Ovary (tissue), 3 donors: ENCODE measurements around the gene CMTM1.

ENCODE experiments used
- CTCF ChIP-seq, 3 donors: fragments of 450-650 bp in 2 of 3; fragments of 200-600 bp in 1 of 3; IDR thresholded peaks; one replicate each; pipeline versions ENCODE4 v1.5.1 to v1.8.0; 2016 to 2022; ENCODE audit warnings: antibody characterized with exemption in 3 of 3, mild to moderate bottlenecking in 1 of 3
- POLR2A ChIP-seq: fragments of 450-650 bp; IDR thresholded peaks from one replicate; pipeline ENCODE4 v1.6.1; 2017; ENCODE audit warnings: antibody characterized with exemption, mild to moderate bottlenecking, moderate library complexity
- donor health status: DM: no; HTN: no; CAD: no.

- TF ChIP-seq CTCF (IDR thresholded peaks at IDR 0.05) (no peak), POLR2A (no peak)
Observed at GRCh38 chr16:66622863-66623262, 56.6 kb downstream of the CMTM1 start.
